ENCODE measurements around the gene RASIP1. TPM values are rescaled to one million over a fixed set of nuclear protein-coding genes. Genes with fewer than 3 reads are reported as not detected.

Gene RASIP1
- total RNA-seq, 4 donors from 2014 or later, result 4.7 to 16.8 (median 11.4) TPM

- no peak for DNase-seq (ENCODE audit: low spot score in 2 of 2)
- 33 to 39% methylated on average over 20 to 25 of the region's 25 CpGs for WGBS, 2 donors
- TF ChIP-seq, protein P1, sequence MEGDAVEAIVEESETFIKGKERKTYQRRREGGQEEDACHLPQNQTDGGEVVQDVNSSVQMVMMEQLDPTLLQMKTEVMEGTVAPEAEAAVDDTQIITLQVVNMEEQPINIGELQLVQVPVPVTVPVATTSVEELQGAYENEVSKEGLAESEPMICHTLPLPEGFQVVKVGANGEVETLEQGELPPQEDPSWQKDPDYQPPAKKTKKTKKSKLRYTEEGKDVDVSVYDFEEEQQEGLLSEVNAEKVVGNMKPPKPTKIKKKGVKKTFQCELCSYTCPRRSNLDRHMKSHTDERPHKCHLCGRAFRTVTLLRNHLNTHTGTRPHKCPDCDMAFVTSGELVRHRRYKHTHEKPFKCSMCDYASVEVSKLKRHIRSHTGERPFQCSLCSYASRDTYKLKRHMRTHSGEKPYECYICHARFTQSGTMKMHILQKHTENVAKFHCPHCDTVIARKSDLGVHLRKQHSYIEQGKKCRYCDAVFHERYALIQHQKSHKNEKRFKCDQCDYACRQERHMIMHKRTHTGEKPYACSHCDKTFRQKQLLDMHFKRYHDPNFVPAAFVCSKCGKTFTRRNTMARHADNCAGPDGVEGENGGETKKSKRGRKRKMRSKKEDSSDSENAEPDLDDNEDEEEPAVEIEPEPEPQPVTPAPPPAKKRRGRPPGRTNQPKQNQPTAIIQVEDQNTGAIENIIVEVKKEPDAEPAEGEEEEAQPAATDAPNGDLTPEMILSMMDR (IDR thresholded peaks at IDR 0.05), result no peak
- TF ChIP-seq POLR2A (IDR thresholded peaks at IDR 0.05), result no peak
- intact Hi-C loops (cut with DNase I; ENCODE audit: low total_unique reads), result no loop called here
- peak overlapping the region; percentile 30 for H3K4me3 ChIP-seq (ENCODE audit: low read depth, poor library complexity, severe bottlenecking)
These were observed 27.2 kb downstream of the RASIP1 start for GRCh38 chr19:48713041-48713863.

- WGBS, 2 donors, result 86 to 95% methylated on average over 4 of the region's 4 CpGs
- H3K4me3 ChIP-seq (ENCODE audit: low read depth, poor library complexity, severe bottlenecking), result no peak overlapping the region
- TF ChIP-seq, protein P1 (IDR thresholded peaks at IDR 0.05), result no peak
- no peak for TF ChIP-seq POLR2A (IDR thresholded peaks at IDR 0.05)
- intact Hi-C loops (cut with DNase I; ENCODE audit: low total_unique reads), result no loop called here
- no peak for DNase-seq (ENCODE audit: low spot score in 2 of 2)
These were observed 29.2 kb downstream of the RASIP1 start for GRCh38 chr19:48711106-48711662.

- DNase-seq (ENCODE audit: low spot score in 2 of 2), result no peak
- 72% methylated on average over 10 to 11 of the region's 11 CpGs for WGBS, 2 donors
- no peak for TF ChIP-seq POLR2A (IDR thresholded peaks at IDR 0.05)
- TF ChIP-seq, protein P1 (IDR thresholded peaks at IDR 0.05), result no peak
- H3K4me3 ChIP-seq (ENCODE audit: low read depth, poor library complexity, severe bottlenecking), result no peak overlapping the region
- intact Hi-C loops (cut with DNase I; ENCODE audit: low total_unique reads), result no loop called here
These were observed 31.9 kb downstream of the RASIP1 start for GRCh38 chr19:48708471-48708870.

GRCh38 chr19:48705431-48705830 is 35.0 kb downstream of the RASIP1 start:
- DNase-seq (ENCODE audit: low spot score in 2 of 2), result no peak
- TF ChIP-seq POLR2A (IDR thresholded peaks at IDR 0.05), result no peak
- TF ChIP-seq, protein P1 (IDR thresholded peaks at IDR 0.05), result no peak
- intact Hi-C loops (cut with DNase I; ENCODE audit: low total_unique reads), result no loop called here
- H3K4me3 ChIP-seq (ENCODE audit: low read depth, poor library complexity, severe bottlenecking), result no peak overlapping the region
- 58 to 81% methylated on average over 2 of the region's 2 CpGs for WGBS, 2 donors

DNA sequence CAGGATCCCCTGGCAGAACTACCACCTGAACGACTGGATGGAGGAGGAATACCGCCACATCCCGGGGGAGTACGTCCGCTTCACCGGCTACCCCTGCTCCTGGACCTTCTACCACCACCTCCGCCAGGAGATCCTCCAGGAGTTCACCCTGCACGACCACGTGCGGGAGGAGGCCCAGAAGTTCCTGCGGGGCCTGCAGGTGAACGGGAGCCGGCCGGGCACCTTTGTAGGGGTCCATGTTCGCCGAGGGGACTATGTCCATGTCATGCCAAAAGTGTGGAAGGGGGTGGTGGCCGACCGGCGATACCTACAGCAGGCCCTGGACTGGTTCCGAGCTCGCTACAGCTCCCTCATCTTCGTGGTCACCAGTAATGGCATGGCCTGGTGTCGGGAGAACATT is 37.1 kb downstream of the RASIP1 start:
- WGBS, 2 donors, result 93 to 94% methylated on average over 23 of the region's 23 CpGs
- no peak for DNase-seq (ENCODE audit: low spot score in 2 of 2)
- TF ChIP-seq, protein P1 (IDR thresholded peaks at IDR 0.05), result no peak
- TF ChIP-seq POLR2A (IDR thresholded peaks at IDR 0.05), result no peak
- H3K4me3 ChIP-seq (ENCODE audit: low read depth, poor library complexity, severe bottlenecking), result no peak overlapping the region
- intact Hi-C loops (cut with DNase I; ENCODE audit: low total_unique reads), result no loop called here

All from lower leg skin (tissue), 4 donors.